GM12878 (cell line): Measurements from ENCODE around the gene COL23A1. TPM values are rescaled to one million over a fixed set of nuclear protein-coding genes. Genes with fewer than 3 reads are reported as not detected.

Experiments used
- ATAC-seq: fragments of 200-7000 bp; cut with Tn5 transposase; 3 replicates; pipeline ENCODE4 v1.9.1; 2020; ENCODE audit warnings: mild to moderate bottlenecking, moderate library complexity
- BruUV-seq: library from RNA; stranded (reverse); fragments of 400-500 nt; replicated peaks from 2 replicates; lab custom pipeline; 2021; lab: Mats Ljungman, UMichigan
- CTCF ChIA-PET: fragments of 300-600 bp; sonication (Branson Sonifier 250); formaldehyde crosslinking; extraction: SDS; loops from one replicate; lab custom pipeline; 2021; ENCODE audit warnings: inconsistent platforms; lab: Yijun Ruan, JAX
- POLR2A ChIA-PET: fragments of 350-600 bp; formaldehyde crosslinking; extraction: SDS; loops from one replicate; lab custom pipeline; 2021; ENCODE audit warnings: inconsistent platforms; lab: Charles Lee
- RAD21 ChIA-PET: fragments of 300-600 bp; sonication (Branson Sonifier 250); formaldehyde crosslinking; loops from one replicate; lab custom pipeline; 2023; ENCODE audit warnings: antibody characterized with exemption; ENCODE audit not compliant: unreplicated experiment; lab: Charles Lee
- SMC1A ChIA-PET: fragments of 300-600 bp; sonication (Branson Sonifier 250); formaldehyde crosslinking; loops from one replicate; lab custom pipeline; 2023; ENCODE audit not compliant: unreplicated experiment, uncharacterized antibody; lab: Charles Lee
- DNase-seq: peaks from one replicate; pipeline ENCODE4 v3.0.0-alpha.2; 2011; ENCODE audit warnings: low read depth, low spot score
- FAIRE-seq: peaks from 3 replicates; lab custom pipeline; 2011; peaks lifted over from hg19 to GRCh38; lab: Jason Lieb, UNC
- H2AFZ ChIP-seq: 2 replicates; pipeline ENCODE4 v1.6.0; 2011; ENCODE audit warnings: low read depth, low read length, control low read depth; ENCODE audit not compliant: control insufficient read depth
- H3K27ac ChIP-seq: 2 replicates; pipeline ENCODE4 v1.5.1; 2011; ENCODE audit warnings: control low read depth; ENCODE audit not compliant: control insufficient read depth, insufficient read depth
- H3K27me3 ChIP-seq, 2 experiments: replicated peaks in 1 of 2; 2 replicates each; pipeline versions ENCODE4 v1.6.0 to v1.6.1; 2011; ENCODE audit warnings: low read length in 1 of 2; ENCODE audit not compliant: control insufficient read depth in 2 of 2, insufficient read depth in 2 of 2
- H3K36me3 ChIP-seq, 2 experiments: 2 replicates each; pipeline ENCODE4 v1.5.1; 2011; ENCODE audit warnings: low read length in 1 of 2; ENCODE audit not compliant: control insufficient read depth in 2 of 2, insufficient read depth in 2 of 2
- H3K4me1 ChIP-seq: 2 replicates; pipeline ENCODE4 v1.6.1; 2011; ENCODE audit warnings: mild to moderate bottlenecking, low read length, moderate library complexity, mixed read lengths; ENCODE audit not compliant: control insufficient read depth, insufficient read depth
- H3K4me2 ChIP-seq: 2 replicates; pipeline ENCODE4 v1.6.0; 2011; ENCODE audit warnings: control low read depth; ENCODE audit not compliant: control insufficient read depth, insufficient read depth
- H3K4me3 ChIP-seq: fragments of 200-600 bp; sonication (generic); 2 replicates; pipeline ENCODE4 v1.5.1; 2016
- H3K79me2 ChIP-seq: 2 replicates; pipeline ENCODE4 v1.6.0; 2011; ENCODE audit warnings: low read length; ENCODE audit not compliant: control insufficient read depth, insufficient read depth
- H3K9ac ChIP-seq: 2 replicates; pipeline ENCODE4 v1.8.0; 2011; ENCODE audit warnings: low read length, control low read depth, mixed read lengths; ENCODE audit not compliant: control insufficient read depth, insufficient read depth
- H3K9me3 ChIP-seq: replicated peaks from 3 replicates; pipeline ENCODE4 v1.5.1; 2011; ENCODE audit warnings: mild to moderate bottlenecking, low read length; ENCODE audit not compliant: control insufficient read depth, insufficient read depth
- H4K20me1 ChIP-seq: 2 replicates; pipeline ENCODE4 v1.6.0; 2011; ENCODE audit not compliant: control insufficient read depth, insufficient read depth
- ASH2L ChIP-seq: fragments of 300-600, 200-600 bp; sonication (generic); IDR thresholded peaks from 2 replicates; pipeline ENCODE4 v1.6.1; 2017; ENCODE audit warnings: low read depth, mild to moderate bottlenecking, borderline replicate concordance
- ATF3 ChIP-seq: IDR thresholded peaks from 2 replicates; pipeline ENCODE4 v1.6.1; 2011; ENCODE audit warnings: low read depth, mild to moderate bottlenecking, low read length, moderate library complexity, borderline replicate concordance; ENCODE audit errors: extremely low read depth
- CBX5 ChIP-seq: sonication (generic); IDR thresholded peaks from 2 replicates; pipeline ENCODE4 v1.6.1; 2016; ENCODE audit warnings: low read depth, moderate library complexity, mild to moderate bottlenecking, inconsistent platforms
- E2F8 ChIP-seq: fragments of 450-650 bp; IDR thresholded peaks from 2 replicates; pipeline ENCODE4 v1.6.1; 2018; ENCODE audit warnings: mild to moderate bottlenecking, low read depth, moderate library complexity; ENCODE audit not compliant: partially characterized antibody
- EGR1 ChIP-seq, 2 experiments: IDR thresholded peaks; 1 replicate in 1 of 2; 2 replicates in 1 of 2; pipeline ENCODE4 v1.6.1; 2011 to 2012; ENCODE audit warnings: low read depth in 2 of 2, low read length in 2 of 2, borderline replicate concordance in 1 of 2, mild to moderate bottlenecking in 1 of 2, moderate library complexity in 1 of 2
- ELK1 ChIP-seq: IDR thresholded peaks from 2 replicates; pipeline ENCODE4 v1.6.1; 2012; ENCODE audit warnings: low read depth, low read length, improper control_type of control experiment
- EP300 ChIP-seq, 2 experiments: fragments of 150-350 bp in 1 of 2; IDR thresholded peaks; 2 replicates each; pipeline ENCODE4 v1.6.1; 2011 to 2012; ENCODE audit warnings: low read depth in 2 of 2, low read length in 2 of 2, borderline replicate concordance in 1 of 2, improper control_type of control experiment in 1 of 2, inconsistent platforms in 1 of 2; ENCODE audit not compliant: control insufficient read depth in 1 of 2
- HCFC1 ChIP-seq: fragments of 150-350 bp; IDR thresholded peaks from 2 replicates; pipeline ENCODE4 v1.6.1; 2014; ENCODE audit warnings: low read length
- PAX8 ChIP-seq: fragments of 450-650 bp; IDR thresholded peaks from 2 replicates; pipeline ENCODE4 v1.6.1; 2017; ENCODE audit warnings: mild to moderate bottlenecking, moderate library complexity
- PKNOX1 ChIP-seq: fragments of 450-650 bp; IDR thresholded peaks from 2 replicates; pipeline ENCODE4 v1.6.1; 2016; ENCODE audit warnings: mild to moderate bottlenecking
- SREBF2 ChIP-seq: IDR thresholded peaks from 2 replicates; pipeline ENCODE4 v1.6.1; 2012; ENCODE audit warnings: mild to moderate bottlenecking, low read length
- TBL1XR1 ChIP-seq: IDR thresholded peaks from 2 replicates; pipeline ENCODE4 v1.6.1; 2012; ENCODE audit warnings: low read depth, low read length, improper control_type of control experiment
- ZSCAN29 ChIP-seq: fragments of 450-650 bp; IDR thresholded peaks from 2 replicates; pipeline ENCODE4 v1.6.1; 2017; ENCODE audit warnings: mild to moderate bottlenecking, moderate library complexity
- WGBS: methylation state at CpG from one replicate; pipeline ENCODE4 v1.1.6; 2016; ENCODE audit warnings: low lambda C conversion rate; ENCODE audit not compliant: insufficient replicate concordance, insufficient coverage; ENCODE audit errors: missing lambda C conversion rate; 5-methylcytosine and 5-hydroxymethylcytosine counted together
- in situ Hi-C: fragments of 300-500 bp; cut with MboI; formaldehyde crosslinking; loops from 9 replicates; pipeline ENCODE4 v1.14.3; 2018; ENCODE audit warnings: mixed read lengths
- intact Hi-C: fragments of 100-400 bp; cut with micrococcal nuclease; formaldehyde crosslinking; loops from one replicate; pipeline ENCODE4 v1.14.2; 2022; ENCODE audit not compliant: unreplicated experiment
- polyA plus RNA-seq, 11 experiments: library from polyadenylated mRNA; depleted of rRNA in 4 of 11; unstranded in 6 of 11; stranded (reverse) in 5 of 11; fragments of >200 nt; fragmentation: Nextera tagmentation in 4 of 11; fragmentation: Illumina TruSeq in 1 of 11; extraction: Ambion mirVana in 4 of 11; extraction: Trizol in 1 of 11; gene quantifications; 1 replicate in 1 of 11; 2 replicates in 10 of 11; pipeline versions ENCODE4 v1.2.1 to v1.2.3, GENCODE V29; 2011 to 2016; ENCODE audit warnings: inconsistent platforms in 2 of 11, missing spikeins in 2 of 11, low read depth in 1 of 11
- total RNA-seq, 4 experiments: library from RNA; depleted of rRNA in 3 of 4; stranded (reverse); fragments of >200 nt in 3 of 4; fragmentation: Illumina TruSeq in 1 of 4; extraction: Trizol in 1 of 4; gene quantifications; 2 replicates each; pipeline versions ENCODE4 v1.2.1 to v1.2.3, GENCODE V29; 2013 to 2021

Gene COL23A1
- total and polyA plus RNA-seq, 10 of the 15 experiments (the other 5 are each of a cell fraction or from before 2014, with no cell fraction given): 0.03 to 0.83 (median 0.09) TPM; not detected in 5

GRCh38 chr5:178375348-178375747, 214.8 kb downstream of the COL23A1 start:
- Histone ChIP-seq H3K9ac (no peak overlapping the region), H3K79me2 (no peaks in the 10 kb centered on the region), H3K4me2 (no peak overlapping the region), H3K4me3 (no peak overlapping the region), H3K27ac (no peak overlapping the region), H4K20me1 (no peaks in the 10 kb centered on the region), H2AFZ (no peak overlapping the region), H3K9me3 (no peaks in the 10 kb centered on the region), H3K27me3 (no peaks in the 10 kb centered on the region), H3K36me3 (no peaks in the 10 kb centered on the region), H3K4me1 (no peaks in the 10 kb centered on the region)
- no peak for ATAC-seq
- ChIA-PET POLR2A (no interaction called here), SMC1A (no interaction called here), CTCF (interaction anchor here (0.7 kb wide), 2 partner anchors 77 to 839 kb away, joined by 3 read pairs; no protein-coding TSS in a partner anchor), RAD21 (no interaction called here)
- WGBS: 55% methylated on average over 13 of the region's 13 CpGs
- no peak for FAIRE-seq
- TF ChIP-seq HCFC1 (no peak), TBL1XR1 (no peak), PAX8 (no peak), ELK1 (no peak), SREBF2 (no peak)
- in situ Hi-C loops (no loop called here), intact Hi-C loops (no loop called here)
- no TSS peak for BruUV-seq
- DNase-seq: no peak

- Histone ChIP-seq H3K9me3 (no peaks in the 10 kb centered on the region; the same call in 2 of the 3 replicates), H3K79me2 (no peaks in the 10 kb centered on the region), H3K4me2 (no peak overlapping the region), H3K27me3 (no peaks in the 10 kb centered on the region), H3K27ac (no peak overlapping the region), H4K20me1 (no peaks in the 10 kb centered on the region), H3K4me3 (no peak overlapping the region), H3K9ac (no peak overlapping the region), H3K36me3 (no peaks in the 10 kb centered on the region), H2AFZ (no peak overlapping the region), H3K4me1 (no peaks in the 10 kb centered on the region)
- ATAC-seq (no peak), FAIRE-seq (no peak), DNase-seq (no peak)
- ChIA-PET CTCF (no interaction called here), RAD21 (no interaction called here), POLR2A (no interaction called here), SMC1A (no interaction called here)
- 43% methylated on average over 16 of the region's 16 CpGs for WGBS
- no TSS peak for BruUV-seq
- intact Hi-C loops (no loop called here), in situ Hi-C loops (no loop called here)
- no peak for TF ChIP-seq PKNOX1
- TF ChIP-seq ZSCAN29: no peak
- TF ChIP-seq ATF3: no peak
- TF ChIP-seq EP300 (IDR thresholded peaks at IDR 0.05; ENCODE audit: borderline replicate concordance in 1 of 2, control insufficient read depth in 1 of 2, low read depth in 2 of 2, low read length in 2 of 2): no peak
- no peak for TF ChIP-seq EGR1 (IDR thresholded peaks at IDR 0.05; ENCODE audit: borderline replicate concordance in 1 of 2, low read depth in 2 of 2, low read length in 2 of 2)
- no peak for TF ChIP-seq ASH2L
- TF ChIP-seq CBX5: no peak
- no peak for TF ChIP-seq E2F8
These were observed 216.5 kb downstream of the COL23A1 start for GRCh38 chr5:178373711-178374110.
